HG03097 (cell line): ENCODE results near the gene ELK3.

Source experiments
- ATAC-seq: cut with Tn5 transposase; IDR thresholded peaks from one replicate; pipeline ENCODE4 v1.9.1; 2021; ENCODE audit not compliant: unreplicated experiment, low FRiP score

The ELK3 gene

DNA sequence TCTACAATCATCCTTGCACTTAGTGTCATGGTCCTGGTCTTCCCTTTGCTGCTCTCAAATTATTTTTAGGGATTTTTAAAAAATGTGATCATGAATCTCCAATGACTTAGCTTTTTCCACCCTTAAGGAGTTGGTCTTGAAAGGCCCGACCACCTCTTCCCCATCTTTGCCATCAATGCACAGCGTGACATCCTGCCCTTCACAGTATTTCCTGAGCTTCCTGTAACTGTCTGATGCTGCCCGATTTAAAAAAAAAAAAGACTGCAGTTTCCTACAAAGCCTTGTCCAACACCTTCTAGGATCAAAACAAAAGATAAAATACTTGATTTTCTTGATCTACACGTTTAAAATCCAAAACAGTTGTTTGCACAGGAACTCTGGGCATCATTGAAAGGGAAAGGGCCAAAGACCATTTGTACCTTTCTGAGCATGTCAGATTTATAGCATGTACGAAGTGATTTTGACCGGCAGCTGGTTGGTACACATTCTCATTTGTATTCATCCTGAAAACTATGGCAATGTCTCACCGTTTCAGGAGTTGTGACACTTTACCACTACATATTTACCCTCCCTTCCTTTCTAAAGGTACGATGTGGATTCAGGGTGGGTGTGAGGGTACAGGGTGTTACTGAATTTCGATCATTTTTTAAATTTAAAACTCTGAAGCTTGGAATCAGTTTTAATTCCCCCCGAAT lies 7.4 kb upstream of the ELK3 start:
- no peak for ATAC-seq

DNA sequence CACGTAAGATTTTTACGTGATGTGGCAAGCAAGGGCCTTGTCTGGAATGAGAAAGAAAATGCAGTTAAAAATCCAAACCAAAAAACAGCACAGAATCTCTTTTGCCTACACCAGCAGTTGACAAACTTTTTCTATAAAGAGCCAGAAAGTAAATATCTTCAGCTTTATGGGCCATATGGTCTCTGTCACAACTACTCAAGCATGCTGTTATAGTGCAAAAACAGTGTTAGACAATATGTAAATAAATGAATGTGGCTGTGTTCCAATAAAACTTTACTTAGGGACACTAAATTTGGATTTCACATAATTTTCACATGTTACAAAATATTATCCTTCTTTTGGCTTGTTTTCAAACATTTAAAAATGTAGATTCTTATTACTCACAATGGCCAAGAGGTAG lies 6.2 kb upstream of the ELK3 start:
- ATAC-seq = no peak

DNA sequence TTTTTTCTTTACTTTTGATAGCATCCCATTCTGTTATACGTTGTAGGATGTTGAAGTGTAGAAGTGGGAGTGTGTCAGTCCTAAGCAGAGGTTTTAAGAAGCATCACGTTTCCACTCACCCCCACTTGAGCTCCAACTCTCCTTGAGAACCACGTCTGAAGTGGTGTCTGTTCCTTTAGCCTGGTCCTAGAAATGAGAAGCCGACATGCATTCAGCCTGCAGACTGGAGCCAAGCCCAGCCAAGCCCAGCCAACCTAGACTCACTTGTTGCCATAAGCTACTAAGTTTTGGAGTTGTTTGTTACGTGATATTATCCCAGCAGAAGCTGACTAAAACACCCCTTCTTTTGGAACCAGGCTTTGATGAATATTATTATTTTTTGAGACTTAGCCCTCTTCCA lies 4.4 kb upstream of the ELK3 start:
- no peak for ATAC-seq

DNA sequence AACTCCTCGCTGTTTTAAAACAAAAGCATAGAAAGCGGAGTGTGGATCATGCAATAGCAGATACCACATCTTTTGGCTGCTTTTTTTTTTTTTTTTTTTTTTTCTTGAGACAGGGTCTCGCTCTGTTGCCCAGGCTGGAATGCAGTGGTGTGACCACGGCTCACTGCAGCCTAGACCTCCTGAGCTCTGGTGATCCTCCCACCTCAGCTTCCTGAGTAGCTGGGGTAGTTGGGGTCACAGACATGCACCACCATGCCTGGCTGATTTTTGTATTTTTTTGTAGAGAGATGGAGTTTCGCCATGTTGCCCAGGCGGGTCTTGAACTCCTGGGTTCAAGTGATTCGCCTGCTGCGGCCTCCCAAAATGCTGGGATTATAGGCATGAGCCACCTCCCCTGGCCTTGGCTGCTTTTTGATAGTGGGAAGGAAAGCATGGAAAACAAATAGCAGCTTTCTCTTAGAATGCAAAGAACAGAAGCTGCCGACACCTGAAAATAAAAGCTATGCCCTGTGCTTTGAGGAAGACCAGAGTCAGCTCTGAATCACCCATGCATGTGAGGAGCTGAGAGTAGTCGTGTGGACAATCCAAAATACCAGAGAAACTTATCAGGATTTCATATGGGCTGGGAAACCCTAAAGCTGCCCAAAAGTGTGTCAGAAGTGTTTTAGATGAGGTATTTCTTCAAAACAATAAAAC lies 3.6 kb upstream of the ELK3 start:
- no peak for ATAC-seq

DNA sequence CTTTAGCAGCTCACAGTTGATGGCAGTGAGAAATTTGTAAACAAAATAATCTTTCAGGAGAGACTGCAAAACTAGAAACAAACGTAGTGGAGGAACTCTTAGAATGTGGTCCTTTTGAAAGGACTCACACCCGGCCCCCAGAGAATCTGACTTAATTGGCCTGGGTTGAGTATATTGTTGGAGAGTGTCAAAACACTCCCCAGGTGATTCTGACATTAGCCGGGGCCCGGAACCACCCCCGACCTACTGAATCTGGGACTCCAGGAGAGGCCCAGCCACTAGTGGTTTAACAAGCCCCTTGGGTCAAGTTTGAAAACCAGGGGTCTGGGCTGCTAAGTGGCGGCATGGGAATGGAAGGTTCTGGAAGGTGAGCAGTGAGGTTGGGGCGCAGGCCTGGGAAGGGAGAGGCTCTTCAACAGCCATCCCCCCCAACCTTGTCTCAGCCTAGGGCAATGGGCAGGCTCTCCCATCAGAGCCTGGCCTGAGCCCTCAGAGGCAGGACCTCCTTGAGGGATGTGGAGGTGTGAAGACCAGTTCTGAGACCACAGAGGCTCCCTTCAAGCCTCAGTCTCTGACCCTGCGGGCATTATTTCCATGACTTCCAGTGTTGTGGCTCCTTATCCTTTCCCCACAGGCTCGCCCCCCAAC lies 1.1 kb upstream of the ELK3 start:
- ATAC-seq = no peak

DNA sequence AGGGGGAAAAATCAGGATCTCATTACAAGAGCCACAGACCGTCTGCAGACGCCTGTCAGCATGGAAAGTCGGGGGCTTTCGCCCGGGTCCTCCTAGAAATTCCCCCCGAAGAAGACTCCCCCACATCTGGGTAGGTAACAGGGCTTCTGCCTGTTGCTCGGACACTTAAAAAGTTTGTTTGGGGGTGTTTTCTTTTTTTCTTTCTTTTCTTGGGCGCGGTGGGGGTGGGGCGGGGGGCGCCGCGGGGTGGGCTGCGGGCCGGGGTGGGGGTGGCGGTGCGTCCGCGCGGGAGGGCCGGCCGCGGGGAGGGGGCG lies 358 bp downstream of the ELK3 start:
- ATAC-seq = no peak

DNA sequence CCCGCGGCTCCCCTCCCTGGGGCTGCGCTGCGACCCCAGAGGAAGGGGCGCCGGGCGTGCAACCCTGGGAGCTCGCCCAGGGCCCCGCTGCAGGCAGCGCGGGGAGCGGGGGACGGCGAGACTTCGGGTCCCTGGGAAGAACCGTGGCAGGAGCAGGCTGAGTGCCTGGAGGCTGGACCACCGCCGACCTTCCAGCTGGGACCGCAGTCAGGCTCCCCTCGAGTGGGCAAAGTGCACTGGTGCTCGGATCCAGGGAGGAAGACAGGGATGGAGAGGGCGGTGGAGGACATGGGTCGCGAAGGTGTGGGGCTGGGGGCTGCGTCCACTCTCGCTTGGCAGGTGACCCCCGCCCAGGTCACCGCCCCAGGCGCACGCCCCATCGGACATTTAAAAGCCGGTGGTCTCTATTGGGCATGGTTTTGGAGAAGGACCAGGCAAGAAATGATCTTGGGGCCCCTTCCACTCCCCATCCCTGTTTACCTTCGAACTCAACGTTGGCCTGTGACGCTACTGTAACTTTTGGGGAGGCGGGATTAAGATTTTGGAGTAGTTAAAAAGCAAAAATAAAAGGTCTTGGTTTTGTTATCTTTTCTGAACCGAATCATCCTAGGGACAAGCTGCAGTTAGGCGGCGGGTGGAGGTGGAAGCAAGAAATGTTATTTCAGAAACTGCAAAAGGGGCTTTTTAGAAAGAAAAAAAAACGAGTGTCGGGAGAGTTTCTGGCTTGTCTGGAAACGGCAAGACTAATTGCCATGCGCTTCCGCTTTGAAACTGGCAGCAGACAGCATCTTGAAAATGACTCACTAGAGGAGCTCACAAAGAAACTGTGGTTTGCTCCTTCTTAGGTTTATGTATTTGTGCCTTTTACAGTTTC lies 1.0 kb downstream of the ELK3 start:
- peak; percentile 80 for ATAC-seq

DNA sequence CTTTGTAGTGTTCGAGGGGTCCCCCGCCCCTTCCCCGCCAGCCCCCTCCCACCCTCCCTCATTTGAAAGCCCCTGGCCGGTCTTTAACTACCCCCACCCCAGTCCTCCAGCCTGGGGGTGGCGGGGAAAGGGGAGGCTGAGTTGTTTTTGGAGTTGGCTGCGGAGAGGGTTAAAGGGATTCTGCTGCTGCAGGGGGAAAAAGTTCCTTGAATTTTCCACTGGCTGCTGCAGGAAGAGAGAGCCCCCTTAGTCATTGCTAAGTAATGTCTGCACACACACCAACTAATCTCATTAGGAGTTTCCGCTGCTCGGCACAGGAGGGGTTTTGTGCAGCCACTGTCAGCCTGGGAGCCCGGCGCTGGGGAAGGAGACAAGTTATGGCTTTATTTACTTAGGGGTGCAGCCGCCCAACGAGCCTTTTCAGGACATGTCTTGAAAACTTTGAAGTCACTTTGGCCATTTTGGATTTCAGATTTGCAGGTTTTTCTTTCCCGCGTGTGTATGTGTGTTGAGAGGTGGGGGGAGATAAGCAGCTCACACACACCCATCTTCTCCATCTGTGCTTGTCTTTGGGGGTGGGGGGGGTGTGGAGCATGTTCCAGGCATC lies 1.8 kb downstream of the ELK3 start:
- ATAC-seq = no peak

DNA sequence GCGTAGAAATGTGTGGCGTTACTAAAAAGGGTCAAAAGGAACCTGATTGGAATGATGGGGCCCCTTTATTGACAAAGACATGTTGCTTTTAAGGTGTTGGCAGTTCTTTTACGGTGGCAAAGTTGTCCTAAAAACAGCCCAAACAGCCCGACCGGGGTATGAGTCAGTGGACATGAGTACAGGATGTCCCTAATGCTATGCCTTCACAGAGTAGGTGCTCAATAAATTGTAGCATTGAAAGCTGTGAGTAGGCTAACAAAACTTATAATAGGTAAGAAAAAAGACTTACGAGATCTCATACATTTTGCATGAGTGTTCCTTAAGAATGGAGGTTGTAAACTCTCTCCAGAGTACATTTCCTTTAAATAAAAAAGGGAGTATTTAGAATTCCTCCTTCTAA lies 2.6 kb downstream of the ELK3 start:
- ATAC-seq = no peak

DNA sequence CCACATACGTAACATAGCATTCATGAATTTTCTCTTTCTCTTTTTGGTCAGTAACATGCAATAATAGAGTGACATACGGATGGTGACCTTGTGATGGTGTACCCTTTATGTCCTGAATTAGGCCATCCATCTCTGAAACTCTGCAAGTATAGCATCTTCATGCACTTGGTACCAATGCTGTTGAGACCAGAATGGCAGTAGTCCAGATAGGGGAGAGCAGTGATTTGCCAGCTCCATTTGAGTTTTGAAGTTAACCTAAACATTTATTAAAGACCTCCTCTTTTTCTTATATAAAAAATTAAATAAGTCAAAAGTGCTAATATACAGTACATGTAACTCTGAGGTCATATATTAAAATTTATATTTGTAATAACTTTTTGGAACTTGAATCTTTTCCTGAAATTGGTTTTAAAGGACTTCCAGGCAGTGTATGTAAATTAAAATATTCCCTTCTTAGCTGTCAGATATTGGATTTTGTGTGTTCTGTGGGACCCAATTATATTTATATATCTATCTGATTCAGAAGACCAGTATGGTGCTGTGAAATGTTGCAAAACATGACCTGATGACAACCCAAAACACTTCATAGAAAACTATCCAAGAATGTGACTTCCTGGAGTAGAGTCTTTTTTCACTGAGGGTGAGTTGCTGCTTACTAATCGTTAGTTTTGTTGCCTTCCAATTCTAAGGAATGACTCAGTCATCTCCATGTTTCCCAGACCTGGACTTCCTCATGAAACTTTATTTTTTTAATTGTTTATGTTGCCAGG lies 3.5 kb downstream of the ELK3 start:
- no peak for ATAC-seq

DNA sequence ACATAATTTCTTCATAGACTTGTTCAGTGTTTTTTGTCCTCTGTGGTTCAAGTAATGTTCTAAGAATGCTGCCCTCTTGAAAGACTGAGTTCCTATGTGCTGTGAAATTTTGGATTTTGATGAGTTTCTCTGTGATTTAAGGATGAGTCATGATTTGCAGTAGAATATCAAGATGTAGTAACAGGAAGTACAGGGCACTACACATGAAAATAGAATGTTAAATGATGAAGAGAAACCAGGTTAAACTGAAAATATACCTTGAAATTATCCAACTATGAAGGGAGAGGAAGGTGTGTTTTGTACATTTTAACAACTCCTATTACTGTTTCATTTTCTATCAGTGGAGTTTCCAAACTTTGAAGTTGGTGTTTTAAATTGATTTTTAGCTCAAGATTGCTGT lies 4.8 kb downstream of the ELK3 start:
- ATAC-seq = no peak

DNA sequence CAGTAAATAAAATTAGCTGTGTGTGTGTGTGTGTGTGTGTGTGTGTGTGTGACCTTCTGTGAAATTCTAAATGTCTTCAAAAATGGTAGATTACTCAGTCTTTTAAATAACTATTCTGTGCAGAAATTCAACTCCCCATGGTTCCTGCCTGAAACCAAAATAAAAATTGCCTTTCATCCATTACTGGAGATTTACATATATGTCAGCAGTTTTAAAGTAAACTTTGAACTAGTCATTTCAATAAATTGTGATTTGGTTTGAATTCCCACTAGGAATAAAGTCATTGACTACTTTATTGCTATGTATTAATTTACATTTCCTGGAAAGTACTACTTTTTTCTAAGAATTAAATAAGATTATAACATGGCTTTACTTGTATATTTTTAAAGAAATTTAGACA lies 5.3 kb downstream of the ELK3 start:
- no peak for ATAC-seq

DNA sequence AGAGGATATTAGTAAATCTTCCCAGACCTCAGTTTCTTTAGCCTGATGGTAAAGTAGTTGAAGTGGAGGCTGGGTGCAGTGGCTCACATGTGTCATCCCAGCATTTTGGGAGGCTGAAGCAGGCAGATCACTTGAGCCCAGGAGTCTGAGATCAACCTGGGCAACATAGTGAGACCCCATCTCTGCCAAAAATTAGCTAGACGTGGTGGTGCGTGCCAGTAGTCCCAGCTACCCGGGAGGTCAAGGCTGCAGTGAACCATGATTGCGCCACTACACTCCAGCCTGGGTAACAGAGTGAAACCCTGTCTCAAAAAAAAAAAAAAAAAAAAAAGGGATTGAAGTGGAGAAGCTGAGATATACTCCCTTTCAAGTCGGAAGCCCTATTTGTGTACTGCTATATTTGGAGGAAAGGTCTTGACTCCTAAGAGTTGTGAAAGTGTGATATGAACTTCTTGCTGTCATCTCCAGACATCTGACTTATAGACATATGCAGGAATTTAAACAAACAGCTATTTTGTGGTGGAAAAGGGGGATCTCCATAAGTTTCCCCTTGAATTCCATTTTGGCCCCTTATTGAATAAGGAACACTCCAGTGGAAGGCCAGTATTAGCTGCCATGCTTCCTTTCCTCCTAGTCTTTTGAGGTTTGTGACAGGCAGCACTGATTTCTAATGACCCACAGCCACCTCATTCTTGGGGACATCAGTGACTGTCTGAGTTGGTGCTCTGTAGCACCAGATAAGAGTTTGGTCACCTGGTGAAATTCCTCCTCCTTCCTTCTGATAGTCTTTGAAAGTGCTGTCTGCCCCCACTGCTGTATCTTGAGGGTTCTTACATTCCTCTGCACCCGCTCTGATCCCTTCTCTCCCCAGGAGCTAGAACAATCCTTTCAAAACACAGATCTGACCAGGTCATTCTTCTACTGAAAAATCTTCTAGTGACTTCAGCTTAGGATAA lies 7.4 kb downstream of the ELK3 start:
- no peak for ATAC-seq

DNA sequence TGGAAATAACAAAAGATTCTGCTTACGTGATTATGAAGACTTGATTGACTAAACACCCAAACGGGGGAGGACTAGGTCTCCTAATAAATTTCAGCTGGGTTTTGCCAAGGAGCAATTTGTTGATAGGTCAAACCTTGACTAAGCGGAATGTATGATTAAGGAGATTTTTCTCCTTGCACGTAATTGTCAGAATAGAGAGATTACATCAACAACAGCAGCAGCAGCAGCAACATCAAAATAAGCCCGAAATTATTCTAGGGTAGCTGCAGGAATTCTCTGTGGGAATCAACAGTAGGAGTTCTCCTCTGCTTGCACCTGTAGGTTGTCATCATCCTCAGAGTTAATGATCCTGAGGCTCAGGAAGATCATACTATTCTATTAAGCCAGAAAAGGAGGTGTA lies 10.2 kb downstream of the ELK3 start:
- ATAC-seq = no peak

DNA sequence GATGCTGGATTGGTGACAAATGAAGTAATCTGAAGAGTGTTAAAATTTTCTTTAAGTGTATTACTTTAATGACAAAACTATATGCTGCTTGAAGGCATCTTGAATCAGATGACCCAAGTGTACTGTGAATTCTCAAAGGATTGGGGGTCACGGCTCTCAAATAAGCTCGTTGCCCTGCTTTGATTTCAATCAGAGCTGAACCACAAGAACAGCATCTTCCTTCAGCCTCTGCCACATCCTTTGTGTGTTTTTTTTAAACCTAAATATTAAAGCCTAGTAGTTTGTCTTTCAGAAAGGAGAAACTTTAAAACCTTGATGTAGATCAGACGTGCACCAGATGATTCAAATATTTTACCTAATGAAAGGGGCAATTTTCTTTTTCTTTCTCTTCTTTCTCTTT lies 11.7 kb downstream of the ELK3 start:
- ATAC-seq = no peak

DNA sequence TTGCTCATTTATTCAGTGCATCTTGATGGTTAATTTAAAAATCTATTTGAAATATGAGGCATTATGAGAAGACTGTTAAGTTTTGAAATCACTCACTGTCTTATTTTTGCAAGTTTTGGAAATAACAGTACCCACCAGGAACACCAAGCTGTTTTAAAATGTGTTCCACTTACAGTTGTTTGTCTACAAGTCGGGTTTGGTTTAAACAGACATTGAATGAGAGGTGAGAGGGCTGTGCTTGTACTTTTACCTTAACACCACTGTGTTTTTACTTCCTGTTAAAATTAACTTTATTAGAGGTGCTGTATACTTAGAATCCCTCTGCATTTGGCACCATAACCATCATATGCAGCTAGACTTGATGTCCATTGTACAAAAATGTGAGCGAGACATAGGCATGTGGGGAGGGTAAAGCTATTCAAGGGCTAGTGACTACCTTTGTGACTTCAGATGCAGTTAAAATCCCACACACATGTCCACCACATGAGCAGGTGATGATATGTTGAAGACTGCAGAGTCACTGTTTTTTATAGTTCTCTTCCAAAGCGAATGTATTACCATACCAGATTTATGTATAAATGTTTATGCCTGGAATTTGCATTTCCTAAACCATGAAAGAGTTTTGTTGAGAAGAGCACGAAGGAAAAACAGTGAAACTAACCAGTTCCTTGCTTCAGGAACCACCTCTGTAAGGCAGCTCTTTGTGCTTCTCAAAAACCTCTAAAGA lies 12.9 kb downstream of the ELK3 start:
- no peak for ATAC-seq

DNA sequence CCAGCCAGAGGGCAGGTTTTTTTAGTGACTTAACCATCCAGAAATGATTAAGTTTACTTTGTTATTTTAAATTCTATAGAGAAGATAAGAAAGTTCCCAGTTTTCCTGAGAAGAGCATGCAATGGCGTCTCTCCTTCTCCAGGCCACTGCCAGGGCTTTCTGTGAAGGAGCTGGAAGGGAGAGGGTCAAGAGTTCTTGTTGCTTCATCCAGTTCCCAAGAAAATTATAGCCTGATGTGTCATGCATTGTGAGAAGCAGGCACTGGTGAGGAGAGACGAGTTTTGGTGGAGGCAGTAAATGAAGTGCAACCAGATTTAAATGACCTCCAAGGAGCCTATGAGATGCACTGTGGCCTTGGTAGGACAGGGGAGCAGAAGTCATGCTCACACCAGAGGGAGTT lies 14.2 kb downstream of the ELK3 start:
- no peak for ATAC-seq

DNA sequence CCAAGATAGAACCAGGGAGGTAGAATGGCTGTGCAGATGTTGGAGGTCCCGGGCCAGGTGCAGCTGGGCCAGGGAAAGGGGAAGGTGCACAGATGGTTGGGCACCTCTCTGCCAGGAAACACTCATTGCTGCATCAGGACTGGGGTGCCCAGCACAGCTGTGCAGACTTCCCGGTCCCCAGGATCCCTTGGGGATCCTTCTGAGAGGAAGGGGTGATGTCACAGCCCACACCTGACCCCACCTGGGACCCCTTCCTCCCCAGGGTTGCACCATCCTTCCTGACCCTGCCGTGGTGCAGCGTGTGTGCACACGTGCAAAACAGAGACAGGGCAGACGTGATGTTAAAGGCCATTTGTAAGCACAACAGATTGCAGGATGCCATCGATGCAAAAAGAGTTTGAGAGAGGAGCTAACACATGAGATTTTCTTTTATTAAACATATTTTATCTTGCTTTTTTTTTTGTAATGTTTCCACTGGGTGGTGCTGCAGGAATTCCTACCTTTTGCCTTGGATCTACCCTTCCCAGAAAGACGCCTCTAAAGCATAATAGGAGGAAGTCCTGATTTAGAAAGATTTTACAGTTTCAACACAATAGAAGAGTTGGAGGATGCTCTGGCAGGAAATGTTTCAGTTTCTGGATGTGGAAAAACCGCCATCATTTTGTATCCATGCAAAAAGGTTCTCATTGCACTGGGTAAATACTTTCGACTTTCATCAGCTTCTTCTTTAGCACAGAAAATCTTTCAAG lies 14.8 kb downstream of the ELK3 start:
- no peak for ATAC-seq
